HG02884 (cell line): Measurements from ENCODE around the gene SORL1.
"Not testable (repeated sequence)": the region's sequence is repeated elsewhere in the genome, so short reads cannot be mapped to it uniquely, and the experiment has no call there.

Experiments
- ATAC-seq: cut with Tn5 transposase; IDR thresholded peaks from one replicate; pipeline ENCODE4 v1.9.1; 2021; ENCODE audit warnings: mild to moderate bottlenecking, moderate library complexity; ENCODE audit not compliant: unreplicated experiment

Gene SORL1

GRCh38 chr11:121503051-121503450, 50.9 kb downstream of the SORL1 start:
- no peak for ATAC-seq

- not testable (repeated sequence) for ATAC-seq
These were observed 54.1 kb downstream of the SORL1 start for GRCh38 chr11:121506237-121506636.

GRCh38 chr11:121508449-121508848, 56.3 kb downstream of the SORL1 start:
- no peak for ATAC-seq

GRCh38 chr11:121510438-121510837, 58.3 kb downstream of the SORL1 start:
- no peak for ATAC-seq

GRCh38 chr11:121512468-121513465, 60.7 kb downstream of the SORL1 start:
- ATAC-seq, result no peak

GRCh38 chr11:121513807-121514206, 61.7 kb downstream of the SORL1 start:
- no peak for ATAC-seq

- ATAC-seq, result no peak
These were observed 62.6 kb downstream of the SORL1 start for GRCh38 chr11:121514432-121515334.

GRCh38 chr11:121515335-121515671, 63.2 kb downstream of the SORL1 start:
- ATAC-seq, result no peak

- no peak for ATAC-seq
These were observed 65.9 kb downstream of the SORL1 start for GRCh38 chr11:121517996-121518395.

GRCh38 chr11:121520243-121521144, 68.4 kb downstream of the SORL1 start:
- ATAC-seq, result no peak

GRCh38 chr11:121521145-121522042, 69.3 kb downstream of the SORL1 start:
- no peak for ATAC-seq

- no peak for ATAC-seq
These were observed 70.2 kb downstream of the SORL1 start for GRCh38 chr11:121522043-121522941.

- ATAC-seq, result no peak
These were observed 71.6 kb downstream of the SORL1 start for GRCh38 chr11:121523581-121524232.

GRCh38 chr11:121524233-121524631, 72.1 kb downstream of the SORL1 start:
- ATAC-seq, result no peak

GRCh38 chr11:121525376-121525775, 73.3 kb downstream of the SORL1 start:
- ATAC-seq, result no peak

GRCh38 chr11:121530257-121530656, 78.1 kb downstream of the SORL1 start:
- ATAC-seq, result no peak

GRCh38 chr11:121533601-121534000, 81.5 kb downstream of the SORL1 start:
- no peak for ATAC-seq
